Activated CD4-positive, alpha-beta T cell treated with anti-CD3 and anti-CD28 coated beads for 4 hours (primary cell): ENCODE data around the gene BMP6.

Experiments
- DNase-seq, 2 donors: peaks; one replicate each; pipeline ENCODE4 v3.0.0-alpha.2; 2020

BMP6 gene

GRCh38 chr6:7747901-7748504 is 22.1 kb downstream of the BMP6 start:
- DNase-seq = no peak

GRCh38 chr6:7749478-7749877 is 23.6 kb downstream of the BMP6 start:
- DNase-seq = no peak

GRCh38 chr6:7750197-7750596 is 24.3 kb downstream of the BMP6 start:
- no peak for DNase-seq

- DNase-seq = no peak
Measured at GRCh38 chr6:7758456-7758855, 32.6 kb downstream of the BMP6 start.

- DNase-seq = no peak
Measured at GRCh38 chr6:7759320-7759719, 33.4 kb downstream of the BMP6 start.

- no peak for DNase-seq
Measured at GRCh38 chr6:7761051-7761450, 35.2 kb downstream of the BMP6 start.

- DNase-seq = no peak
Measured at GRCh38 chr6:7762760-7763159, 36.9 kb downstream of the BMP6 start.

GRCh38 chr6:7763881-7764280 is 38.0 kb downstream of the BMP6 start:
- no peak for DNase-seq

GRCh38 chr6:7765575-7766325 is 39.9 kb downstream of the BMP6 start:
- DNase-seq = no peak

- DNase-seq = no peak
Measured at GRCh38 chr6:7769702-7770101, 43.8 kb downstream of the BMP6 start.

- no peak for DNase-seq
Measured at GRCh38 chr6:7770111-7770510, 44.2 kb downstream of the BMP6 start.

GRCh38 chr6:7770601-7771000 is 44.7 kb downstream of the BMP6 start:
- DNase-seq = no peak

- no peak for DNase-seq
Measured at GRCh38 chr6:7773322-7773721, 47.4 kb downstream of the BMP6 start.

- DNase-seq = no peak
Measured at GRCh38 chr6:7773914-7774313, 48.0 kb downstream of the BMP6 start.

GRCh38 chr6:7776509-7776908 is 50.6 kb downstream of the BMP6 start:
- no peak for DNase-seq

- DNase-seq = no peak
Measured at GRCh38 chr6:7777074-7777473, 51.2 kb downstream of the BMP6 start.

- no peak for DNase-seq
Measured at GRCh38 chr6:7781240-7781639, 55.3 kb downstream of the BMP6 start.

- DNase-seq = no peak
Measured at GRCh38 chr6:7784248-7784647, 58.3 kb downstream of the BMP6 start.

GRCh38 chr6:7784706-7785105 is 58.8 kb downstream of the BMP6 start:
- DNase-seq = no peak

GRCh38 chr6:7785243-7786035 is 59.5 kb downstream of the BMP6 start:
- no peak for DNase-seq

- no peak for DNase-seq
Measured at GRCh38 chr6:7786214-7786661, 60.3 kb downstream of the BMP6 start.

GRCh38 chr6:7787137-7787608 is 61.3 kb downstream of the BMP6 start:
- no peak for DNase-seq

GRCh38 chr6:7787731-7788130 is 61.8 kb downstream of the BMP6 start:
- no peak for DNase-seq

GRCh38 chr6:7794509-7794908 is 68.6 kb downstream of the BMP6 start:
- DNase-seq = no peak
